ENCODE data around the gene CSF3. TPM values are rescaled to one million over a fixed set of nuclear protein-coding genes. Genes with fewer than 3 reads are reported as not detected.
A peak's percentile ranks its signal among the peaks of the same experiment; 100 is the strongest.

Gene CSF3
- total RNA-seq, 1 donor = under 0.01 TPM

GRCh38 chr17:40059729-40060475 lies 44.7 kb downstream of the CSF3 start:
- no peak for DNase-seq (ENCODE audit: low read depth in 2 of 3, low spot score in 2 of 3)

GRCh38 chr17:40060887-40061608 lies 45.8 kb downstream of the CSF3 start:
- no peak for DNase-seq (ENCODE audit: low read depth in 2 of 3, low spot score in 2 of 3)

- no peak for DNase-seq (ENCODE audit: low read depth in 2 of 3, low spot score in 2 of 3)
Measured at GRCh38 chr17:40061609-40062038, 46.4 kb downstream of the CSF3 start.

GRCh38 chr17:40062329-40063186 lies 47.3 kb downstream of the CSF3 start, which contains the start of gene THRA:
THRA (plus strand) TSS chr17:40062965; CDS start chr17:40074489, 11,524 bp downstream.
- DNase-seq (ENCODE audit: low read depth in 2 of 3, low spot score in 2 of 3) = peak in 1 of 3 donors; percentile 67

- peak in 1 of 3 donors; percentile 63 for DNase-seq (ENCODE audit: low read depth in 2 of 3, low spot score in 2 of 3)
Measured at GRCh38 chr17:40063187-40063771, 48.0 kb downstream of the CSF3 start.

- no peak for DNase-seq (ENCODE audit: low read depth in 2 of 3, low spot score in 2 of 3)
Measured at GRCh38 chr17:40063901-40064531, 48.8 kb downstream of the CSF3 start.

GRCh38 chr17:40064971-40065768 lies 49.9 kb downstream of the CSF3 start:
- no peak for DNase-seq (ENCODE audit: low read depth in 2 of 3, low spot score in 2 of 3)

DNA sequence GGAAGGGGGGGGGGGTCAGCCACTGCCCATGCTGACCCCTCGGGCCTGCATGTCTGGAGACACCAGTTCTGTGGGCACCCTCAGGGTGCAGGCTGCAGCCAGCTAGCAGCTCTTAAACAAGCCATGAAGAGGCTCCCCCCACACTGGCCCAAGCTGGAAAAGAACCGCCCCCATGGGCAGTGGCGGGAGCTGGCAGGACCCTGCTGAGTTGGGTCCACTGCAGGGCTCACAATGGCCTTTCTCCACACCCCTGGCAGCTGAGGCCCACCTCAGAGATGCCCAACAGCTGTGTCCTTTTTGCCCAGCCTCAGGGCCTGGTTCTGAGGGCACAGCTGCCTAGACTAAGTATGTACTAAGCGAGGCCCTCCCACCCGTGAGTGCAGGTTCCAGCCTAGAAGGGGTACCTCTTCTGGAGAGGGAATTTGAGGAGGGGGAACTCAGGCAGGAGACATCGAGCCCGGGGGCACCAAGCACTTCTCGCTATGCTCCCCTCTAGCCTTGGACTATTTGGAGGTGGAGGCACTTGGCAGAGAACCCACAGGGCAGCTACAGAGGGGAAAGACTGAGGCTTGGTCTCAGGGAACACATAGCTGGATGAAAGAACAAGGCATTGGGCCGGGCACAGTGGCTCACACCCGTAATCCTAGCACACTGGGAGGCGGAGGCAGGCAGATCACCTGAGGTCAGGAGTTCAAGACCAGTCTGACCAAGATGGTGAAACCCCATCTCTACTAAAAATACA lies 50.7 kb downstream of the CSF3 start:
- no peak for DNase-seq (ENCODE audit: low read depth in 2 of 3, low spot score in 2 of 3)

Small RNA genes within 50 kb of the gene (small RNA-seq; reads per million reads assigned to genes)
- gene SNORD124 = 865 reads per million, percentile 99 among the genes with 10 or more reads in this experiment

Other genes starting within 250 kb of the CSF3 start
- 0.81 TPM for gene IKZF3, start 151.1 kb upstream of the CSF3 start, total RNA-seq
- gene ZPBP2, start 147.2 kb upstream of the CSF3 start, total RNA-seq = not detected
- 2.2 TPM for gene GSDMB, start 96.8 kb upstream of the CSF3 start, total RNA-seq
- 39.3 TPM for gene ORMDL3, start 87.8 kb upstream of the CSF3 start, total RNA-seq
- under 0.01 TPM for gene LRRC3C, start 87.7 kb upstream of the CSF3 start, total RNA-seq
- gene GSDMA, start 52.4 kb upstream of the CSF3 start, total RNA-seq = not detected
- 120 TPM for gene PSMD3, start 34.6 kb upstream of the CSF3 start, total RNA-seq
- 96.9 TPM for gene MED24, start 39.0 kb downstream of the CSF3 start, total RNA-seq
- gene THRA, start 47.5 kb downstream of the CSF3 start, total RNA-seq = 31.0 TPM
- gene NR1D1, start 85.1 kb downstream of the CSF3 start, total RNA-seq = 1.6 TPM
- 31.8 TPM for gene MSL1, start 106.5 kb downstream of the CSF3 start, total RNA-seq
- gene CASC3, start 125.1 kb downstream of the CSF3 start, total RNA-seq = 38.8 TPM
- gene RAPGEFL1, start 162.0 kb downstream of the CSF3 start, total RNA-seq = 1.1 TPM
- 4.6 TPM for gene WIPF2, start 203.9 kb downstream of the CSF3 start, total RNA-seq

Data from hematopoietic multipotent progenitor cell (in vitro differentiated cells).